Right atrium auricular region (tissue), 2 donors: ENCODE measurements around the gene ARHGEF10L. TPM values are rescaled to one million over a fixed set of nuclear protein-coding genes. Genes with fewer than 3 reads are reported as not detected.

Experiments used
- DNase-seq: peaks from one replicate; pipeline ENCODE4 v3.0.0-alpha.2; 2019; ENCODE audit warnings: low spot score
- H3K27ac ChIP-seq, 2 donors: fragments of 200-600 bp; sonication (generic); 1 replicate in 1 of 2; 2 replicates in 1 of 2; pipeline ENCODE4 v1.5.1; 2016 to 2019
- H3K27me3 ChIP-seq, 2 donors: fragments of 200-600 bp; sonication (generic); one replicate each; pipeline versions ENCODE4 v1.5.1 to v1.6.0; 2017 to 2019
- H3K36me3 ChIP-seq: fragments of 200-600 bp; sonication (generic); one replicate; pipeline ENCODE4 v1.5.1; 2016
- H3K4me1 ChIP-seq, 2 donors: fragments of 200-600 bp; sonication (generic); one replicate each; pipeline versions ENCODE4 v1.5.1 to v1.6.0; 2017 to 2019
- H3K4me3 ChIP-seq, 2 donors: fragments of 200-600 bp; sonication (generic); 1 replicate in 1 of 2; 2 replicates in 1 of 2; pipeline ENCODE4 v1.5.1; 2017 to 2019; ENCODE audit warnings: mild to moderate bottlenecking in 1 of 2, moderate library complexity in 1 of 2
- H3K9me3 ChIP-seq, 2 donors: fragments of 200-600 bp; sonication (generic); one replicate each; pipeline ENCODE4 v1.5.1; 2019
- total RNA-seq, 2 donors: library from RNA; depleted of rRNA; stranded (reverse); fragments of >200 nt; gene quantifications; one replicate each; pipeline ENCODE4 v1.1.0, GENCODE V29; 2016
- TF ChIP-seq, protein P1 (sequence below), 2 donors: fragments of 200-600 bp; sonication (generic); IDR thresholded peaks; one replicate each; pipeline ENCODE4 v1.5.1; 2019; ENCODE audit warnings: antibody characterized with exemption in 2 of 2

Gene ARHGEF10L
- total RNA-seq, 2 donors from 2014 or later, result 49.3 to 52.2 TPM

GRCh38 chr1:17576519-17576853 is 37.0 kb downstream of the ARHGEF10L start:
- TF ChIP-seq, protein P1, sequence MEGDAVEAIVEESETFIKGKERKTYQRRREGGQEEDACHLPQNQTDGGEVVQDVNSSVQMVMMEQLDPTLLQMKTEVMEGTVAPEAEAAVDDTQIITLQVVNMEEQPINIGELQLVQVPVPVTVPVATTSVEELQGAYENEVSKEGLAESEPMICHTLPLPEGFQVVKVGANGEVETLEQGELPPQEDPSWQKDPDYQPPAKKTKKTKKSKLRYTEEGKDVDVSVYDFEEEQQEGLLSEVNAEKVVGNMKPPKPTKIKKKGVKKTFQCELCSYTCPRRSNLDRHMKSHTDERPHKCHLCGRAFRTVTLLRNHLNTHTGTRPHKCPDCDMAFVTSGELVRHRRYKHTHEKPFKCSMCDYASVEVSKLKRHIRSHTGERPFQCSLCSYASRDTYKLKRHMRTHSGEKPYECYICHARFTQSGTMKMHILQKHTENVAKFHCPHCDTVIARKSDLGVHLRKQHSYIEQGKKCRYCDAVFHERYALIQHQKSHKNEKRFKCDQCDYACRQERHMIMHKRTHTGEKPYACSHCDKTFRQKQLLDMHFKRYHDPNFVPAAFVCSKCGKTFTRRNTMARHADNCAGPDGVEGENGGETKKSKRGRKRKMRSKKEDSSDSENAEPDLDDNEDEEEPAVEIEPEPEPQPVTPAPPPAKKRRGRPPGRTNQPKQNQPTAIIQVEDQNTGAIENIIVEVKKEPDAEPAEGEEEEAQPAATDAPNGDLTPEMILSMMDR (IDR thresholded peaks at IDR 0.05), result no peak
- DNase-seq, result no peak
- H3K9me3 ChIP-seq, result no peaks in the 10 kb centered on the region
- H3K36me3 ChIP-seq, result no peaks in the 10 kb centered on the region
- H3K4me3 ChIP-seq, result no peak overlapping the region
- no peaks in the 10 kb centered on the region for H3K27me3 ChIP-seq
- peak overlapping the region in 1 of 2 donors; percentile 96 for H3K27ac ChIP-seq
- peaks cover 0 to 45% of the 10 kb centered on the region in 2 donors for H3K4me1 ChIP-seq

GRCh38 chr1:17577907-17578297 is 38.4 kb downstream of the ARHGEF10L start:
- Histone ChIP-seq H3K9me3 (no peaks in the 10 kb centered on the region), H3K27me3 (no peaks in the 10 kb centered on the region), H3K4me3 (no peak overlapping the region), H3K27ac (no peak overlapping the region), H3K4me1 (peaks cover 0 to 34% of the 10 kb centered on the region in 2 donors), H3K36me3 (no peaks in the 10 kb centered on the region)
- DNase-seq, result no peak
- TF ChIP-seq, protein P1 (IDR thresholded peaks at IDR 0.05), result no peak

GRCh38 chr1:17579951-17580939 is 40.7 kb downstream of the ARHGEF10L start:
- Histone ChIP-seq H3K27ac (no peak overlapping the region), H3K4me3 (no peak overlapping the region), H3K27me3 (no peaks in the 10 kb centered on the region), H3K36me3 (no peaks in the 10 kb centered on the region), H3K4me1 (peaks cover 0 to 11% of the 10 kb centered on the region in 2 donors), H3K9me3 (no peaks in the 10 kb centered on the region)
- TF ChIP-seq, protein P1 (IDR thresholded peaks at IDR 0.05), result no peak
- DNase-seq, result no peak

GRCh38 chr1:17581389-17582123 is 42.1 kb downstream of the ARHGEF10L start:
- Histone ChIP-seq H3K4me1 (peaks cover 0 to 10% of the 10 kb centered on the region in 2 donors), H3K27ac (no peak overlapping the region), H3K27me3 (no peaks in the 10 kb centered on the region), H3K4me3 (no peak overlapping the region), H3K36me3 (no peaks in the 10 kb centered on the region), H3K9me3 (no peaks in the 10 kb centered on the region)
- DNase-seq, result no peak
- TF ChIP-seq, protein P1 (IDR thresholded peaks at IDR 0.05), result no peak

- no peak for DNase-seq
- Histone ChIP-seq H3K27ac (peak overlapping the region in 1 of 2 donors; percentile 3), H3K4me3 (no peak overlapping the region), H3K36me3 (no peaks in the 10 kb centered on the region), H3K4me1 (peaks cover 0 to 17% of the 10 kb centered on the region in 2 donors), H3K27me3 (no peaks in the 10 kb centered on the region), H3K9me3 (no peaks in the 10 kb centered on the region)
- TF ChIP-seq, protein P1 (IDR thresholded peaks at IDR 0.05), result no peak
Observed at GRCh38 chr1:17582124-17582774, 42.8 kb downstream of the ARHGEF10L start.
